IgD-negative memory B cell (primary cell): Measurements from ENCODE around the gene IRAK1. TPM values are rescaled to one million over a fixed set of nuclear protein-coding genes. Genes with fewer than 3 reads are reported as not detected.

Source experiments
- H3K27ac Mint-ChIP-seq, 3 donors: one replicate each; pipeline ENCODE4 v1.8.0; 2020 to 2022; ENCODE audit warnings: mild to moderate bottlenecking in 3 of 3, mixed read lengths in 3 of 3, moderate library complexity in 1 of 3
- H3K27me3 Mint-ChIP-seq: one replicate; pipeline ENCODE4 v1.8.0; 2021; ENCODE audit warnings: mixed read lengths
- H3K36me3 Mint-ChIP-seq: one replicate; pipeline ENCODE4 v1.8.0; 2020; ENCODE audit warnings: mild to moderate bottlenecking, mixed read lengths
- H3K4me1 Mint-ChIP-seq, 3 donors: one replicate each; pipeline ENCODE4 v1.8.0; 2020 to 2022; ENCODE audit warnings: mixed read lengths in 3 of 3, mild to moderate bottlenecking in 1 of 3
- H3K4me3 Mint-ChIP-seq, 4 donors: one replicate each; pipeline ENCODE4 v1.8.0; 2020 to 2022; ENCODE audit warnings: mild to moderate bottlenecking in 4 of 4, mixed read lengths in 4 of 4, moderate library complexity in 3 of 4
- H3K9me3 Mint-ChIP-seq, 3 donors: one replicate each; pipeline ENCODE4 v1.8.0; 2020 to 2021; ENCODE audit warnings: mixed read lengths in 3 of 3, mild to moderate bottlenecking in 1 of 3
- polyA plus RNA-seq: library from polyadenylated mRNA; unstranded; fragments of 300-500 nt; fragmentation: Illumina TruSeq; gene quantifications from one replicate; pipeline ENCODE4 v1.2.3, GENCODE V29; 2021

Gene IRAK1
- polyA plus RNA-seq, 1 donor from 2014 or later = 110 TPM

DNA sequence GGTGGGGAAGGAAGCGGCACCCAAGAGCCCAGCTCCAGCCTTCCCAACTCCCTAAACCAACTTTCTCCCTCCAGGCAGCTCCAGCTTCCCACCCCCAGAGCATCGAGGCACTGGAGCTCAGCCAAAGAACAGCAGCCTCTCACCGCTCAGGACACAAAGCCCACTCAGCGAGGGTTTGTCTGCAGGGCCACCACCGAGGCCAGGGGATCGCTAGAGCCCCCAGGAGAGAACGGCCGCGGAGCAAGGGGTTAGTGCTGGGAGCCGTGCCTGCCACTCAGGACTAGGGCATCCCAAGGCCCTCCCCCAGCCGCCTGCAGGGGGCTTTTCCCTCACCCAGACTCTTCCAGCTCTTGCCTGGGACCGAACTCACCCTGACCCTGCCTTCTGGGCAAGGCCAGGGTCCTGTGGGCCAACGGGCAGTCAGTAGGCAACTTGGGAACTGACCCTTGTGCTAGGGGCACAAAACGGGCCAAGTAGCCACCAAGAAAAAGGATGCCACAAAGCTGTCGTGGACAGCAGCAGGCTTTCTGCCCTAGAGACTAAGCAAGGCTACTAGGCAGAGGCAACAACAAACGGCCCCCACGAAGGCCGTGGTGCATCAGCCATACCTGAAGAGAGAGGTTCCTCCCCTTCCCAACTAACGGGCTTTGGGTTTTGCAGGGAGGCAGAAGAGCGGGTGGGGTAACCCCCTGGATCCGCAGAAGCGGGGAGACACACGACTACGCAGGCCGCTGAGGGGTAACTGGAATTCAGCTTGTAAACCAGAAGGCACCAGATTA is 50.4 kb downstream of the IRAK1 start:
- H3K9me3 Mint-ChIP-seq = no peaks in the 10 kb centered on the region

GRCh38 chrX:153968754-153969124 is 51.0 kb downstream of the IRAK1 start:
- peaks cover 16 to 31% (median 27%) of the 10 kb centered on the region in 3 donors for H3K4me1 Mint-ChIP-seq
- H3K27me3 Mint-ChIP-seq = no peaks in the 10 kb centered on the region
- no peaks in the 10 kb centered on the region for H3K36me3 Mint-ChIP-seq
- peak overlapping the region in 2 of 3 donors; percentile 70 to 77 for H3K27ac Mint-ChIP-seq
- peak overlapping the region; percentile 90 to 100 (median 100) for H3K4me3 Mint-ChIP-seq
- H3K9me3 Mint-ChIP-seq = no peaks in the 10 kb centered on the region

More for the DNA sequence above, 50.4 kb downstream of the IRAK1 start:
- Mint-ChIP-seq H3K36me3 (no peaks in the 10 kb centered on the region), H3K27me3 (no peaks in the 10 kb centered on the region), H3K4me1 (peaks cover 16 to 34% (median 29%) of the 10 kb centered on the region in 3 donors), H3K27ac (peak overlapping the region; percentile 40 to 88 (median 70)), H3K4me3 (peak overlapping the region; percentile 91 to 100 (median 100))

DNA sequence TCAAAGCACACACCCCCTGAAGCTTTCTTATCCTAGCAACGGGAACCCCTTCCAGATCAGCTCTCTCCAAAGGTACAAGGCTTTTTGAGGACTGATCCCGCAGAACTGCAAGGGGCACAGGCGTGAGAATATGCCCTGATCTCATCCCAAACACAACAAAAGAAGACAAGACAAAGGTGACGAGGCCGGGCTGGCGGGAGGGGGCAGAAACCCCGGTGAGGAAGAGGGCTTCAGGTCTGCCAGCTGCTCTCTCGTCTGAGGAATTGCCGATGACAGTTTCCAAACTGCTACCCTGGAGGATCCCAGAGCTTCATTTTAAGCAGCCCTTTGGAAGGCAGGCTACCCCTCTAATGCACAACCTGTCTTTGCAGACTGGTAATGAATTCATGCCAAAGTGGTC is 51.4 kb downstream of the IRAK1 start:
- H3K36me3 Mint-ChIP-seq = no peaks in the 10 kb centered on the region
- no peaks in the 10 kb centered on the region for H3K27me3 Mint-ChIP-seq
- H3K4me1 Mint-ChIP-seq = peaks cover 16 to 27% (median 27%) of the 10 kb centered on the region in 3 donors
- no peaks in the 10 kb centered on the region for H3K9me3 Mint-ChIP-seq
- peak overlapping the region; percentile 70 to 93 (median 72) for H3K27ac Mint-ChIP-seq
- peak overlapping the region; percentile 90 to 100 (median 100) for H3K4me3 Mint-ChIP-seq

- H3K27ac Mint-ChIP-seq = peak overlapping the region; percentile 70 to 93 (median 72)
- peak overlapping the region; percentile 90 to 100 (median 100) for H3K4me3 Mint-ChIP-seq
- H3K36me3 Mint-ChIP-seq = no peaks in the 10 kb centered on the region
- H3K27me3 Mint-ChIP-seq = no peaks in the 10 kb centered on the region
- no peaks in the 10 kb centered on the region for H3K9me3 Mint-ChIP-seq
- H3K4me1 Mint-ChIP-seq = peaks cover 20 to 27% (median 24%) of the 10 kb centered on the region in 3 donors
These were observed 52.0 kb downstream of the IRAK1 start for GRCh38 chrX:153967536-153968224.

DNA sequence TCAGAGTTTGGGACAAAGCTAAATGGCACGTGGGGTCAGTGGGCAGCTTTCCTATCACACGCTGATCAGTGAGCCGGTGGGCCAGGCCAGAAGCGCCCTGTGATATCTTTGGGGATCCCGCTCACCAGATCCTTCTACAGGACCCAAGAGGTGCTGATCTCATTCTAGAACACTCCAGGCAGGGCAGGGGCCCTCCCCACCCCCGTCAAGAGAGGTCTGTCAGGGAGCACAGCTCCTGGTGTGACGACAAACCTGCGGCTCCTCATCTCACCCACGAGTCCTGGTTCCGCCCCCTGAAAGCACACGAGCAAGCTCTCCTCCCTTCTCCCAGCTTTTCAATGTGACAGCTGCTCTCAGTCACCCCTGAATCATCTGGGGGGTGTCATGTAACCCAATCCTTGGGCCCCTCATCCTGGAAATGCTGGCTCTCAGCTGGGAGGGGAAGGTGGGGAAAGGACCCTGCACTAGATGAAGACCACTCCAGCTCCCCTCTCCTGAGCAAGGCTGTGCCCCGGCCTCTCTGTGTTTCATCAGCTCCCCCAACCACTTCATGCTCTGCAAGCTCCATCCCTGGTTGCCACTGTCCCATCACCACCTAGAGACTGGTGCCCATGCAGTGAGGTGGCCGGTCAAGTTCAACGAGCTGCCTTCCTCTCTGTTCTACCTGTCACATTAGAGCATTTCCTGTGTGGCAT is 52.7 kb downstream of the IRAK1 start:
- Mint-ChIP-seq H3K27me3 (no peaks in the 10 kb centered on the region), H3K36me3 (no peaks in the 10 kb centered on the region), H3K9me3 (no peaks in the 10 kb centered on the region), H3K4me3 (peak overlapping the region; percentile 90 to 100 (median 100)), H3K27ac (peak overlapping the region; percentile 70 to 93 (median 72)), H3K4me1 (peaks cover 21 to 27% (median 24%) of the 10 kb centered on the region in 3 donors)

DNA sequence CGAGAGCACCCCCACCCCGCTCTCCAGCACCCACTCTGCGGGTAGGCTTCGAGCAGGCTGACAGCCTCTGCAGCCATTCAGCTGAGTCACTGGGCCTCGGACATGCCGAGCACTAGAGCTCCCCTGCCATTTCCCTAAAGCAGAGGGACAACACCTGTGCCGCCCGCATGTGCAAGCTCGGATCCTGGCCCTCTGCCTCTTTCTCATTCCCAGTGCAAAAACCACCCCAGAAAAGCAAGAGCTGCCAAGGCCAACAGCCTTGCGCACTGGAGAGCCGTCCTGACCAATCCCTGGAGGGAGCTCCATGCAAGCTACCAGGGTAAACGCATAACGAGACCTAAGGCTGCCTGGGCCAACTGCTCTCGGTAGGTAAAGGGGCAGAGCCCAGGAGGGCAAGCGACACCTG is 53.4 kb downstream of the IRAK1 start:
- Mint-ChIP-seq H3K27me3 (no peaks in the 10 kb centered on the region), H3K27ac (peak overlapping the region; percentile 47 to 70 (median 67)), H3K4me3 (peak overlapping the region in 2 of 4 donors; percentile 70 to 99), H3K9me3 (no peaks in the 10 kb centered on the region), H3K4me1 (peaks cover 21 to 27% (median 24%) of the 10 kb centered on the region in 3 donors), H3K36me3 (no peaks in the 10 kb centered on the region)

GRCh38 chrX:153965406-153965805 is 54.3 kb downstream of the IRAK1 start:
- Mint-ChIP-seq H3K36me3 (no peaks in the 10 kb centered on the region), H3K4me1 (peaks cover 21 to 27% (median 24%) of the 10 kb centered on the region in 3 donors), H3K4me3 (peak overlapping the region in 1 of 4 donors; percentile 65), H3K9me3 (no peaks in the 10 kb centered on the region), H3K27me3 (no peaks in the 10 kb centered on the region), H3K27ac (peak overlapping the region; percentile 64 to 87 (median 70))

DNA sequence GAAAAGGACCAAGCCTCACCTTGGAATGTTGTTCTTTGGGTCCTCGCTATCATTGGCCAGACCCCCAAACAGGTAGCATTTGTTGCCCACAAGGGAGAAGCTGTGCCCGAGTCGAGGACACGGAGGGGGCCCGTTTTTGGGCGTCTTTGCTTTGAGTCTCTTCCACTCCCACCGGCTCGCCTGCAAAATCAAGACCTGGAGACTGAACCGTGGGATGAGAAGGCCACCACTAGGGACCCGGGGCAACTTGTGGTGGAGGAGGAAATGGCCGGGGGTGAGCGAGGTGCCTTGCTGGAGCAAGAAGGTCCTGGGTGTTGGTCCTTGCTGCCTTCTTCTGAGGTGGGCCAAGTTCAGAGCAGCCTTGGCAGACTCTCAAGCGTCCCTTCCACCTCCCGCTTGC is 55.6 kb downstream of the IRAK1 start:
- no peaks in the 10 kb centered on the region for H3K9me3 Mint-ChIP-seq
- no peaks in the 10 kb centered on the region for H3K27me3 Mint-ChIP-seq
- H3K4me3 Mint-ChIP-seq = no peak overlapping the region
- H3K27ac Mint-ChIP-seq = peak overlapping the region in 1 of 3 donors; percentile 35
- H3K36me3 Mint-ChIP-seq = no peaks in the 10 kb centered on the region
- peaks cover 16 to 22% (median 21%) of the 10 kb centered on the region in 3 donors for H3K4me1 Mint-ChIP-seq

- peak overlapping the region in 1 of 3 donors; percentile 35 for H3K27ac Mint-ChIP-seq
- no peaks in the 10 kb centered on the region for H3K36me3 Mint-ChIP-seq
- H3K4me1 Mint-ChIP-seq = peaks cover 16 to 22% (median 21%) of the 10 kb centered on the region in 3 donors
- H3K27me3 Mint-ChIP-seq = no peaks in the 10 kb centered on the region
- H3K4me3 Mint-ChIP-seq = peak overlapping the region in 1 of 4 donors; percentile 35
- H3K9me3 Mint-ChIP-seq = no peaks in the 10 kb centered on the region
These were observed 56.2 kb downstream of the IRAK1 start for GRCh38 chrX:153963546-153963945.

DNA sequence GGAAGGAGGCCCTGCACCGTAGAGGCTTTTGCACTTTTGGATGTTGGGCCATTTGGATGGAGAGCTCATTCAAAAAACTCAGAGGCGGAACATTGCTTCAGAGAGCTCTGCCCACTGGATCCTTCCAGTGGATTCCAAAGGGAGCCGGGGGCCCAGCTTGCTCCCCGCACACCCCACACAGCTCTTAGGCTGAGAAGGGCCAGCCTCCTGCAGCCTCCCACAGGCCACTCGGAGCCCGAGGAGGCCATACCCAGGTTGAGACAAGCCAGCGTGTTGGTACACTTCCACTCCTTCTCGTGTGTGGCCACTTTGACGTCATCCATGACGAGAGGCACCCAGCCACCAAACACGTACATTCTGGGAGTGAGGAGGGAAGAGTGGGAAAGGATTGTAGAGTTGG is 58.4 kb downstream of the IRAK1 start:
- Mint-ChIP-seq H3K27ac (no peak overlapping the region), H3K4me1 (peaks cover 5 to 8% (median 8%) of the 10 kb centered on the region in 3 donors), H3K27me3 (no peaks in the 10 kb centered on the region), H3K9me3 (no peaks in the 10 kb centered on the region), H3K4me3 (peak overlapping the region in 1 of 4 donors; percentile 53), H3K36me3 (peaks cover 3% of the 10 kb centered on the region)

DNA sequence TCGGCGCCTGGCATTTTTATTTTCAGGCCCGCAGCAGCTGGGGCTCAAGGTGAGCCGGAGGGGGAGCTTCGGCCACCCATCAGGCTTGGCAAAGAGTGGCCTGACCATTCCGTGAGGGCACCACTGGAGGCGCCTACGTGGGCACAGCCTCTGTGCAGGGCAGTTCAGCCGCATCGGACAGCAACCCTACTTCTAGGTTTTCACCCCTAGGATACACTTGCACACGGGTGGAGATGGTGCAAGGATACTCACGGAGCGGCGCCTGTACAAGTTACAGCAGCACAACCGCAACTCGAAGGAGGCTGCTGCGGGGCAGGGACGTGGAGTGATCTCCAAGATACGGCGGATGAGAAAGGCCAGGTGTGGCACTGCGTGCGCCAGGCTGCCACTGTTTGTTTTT is 58.9 kb downstream of the IRAK1 start:
- Mint-ChIP-seq H3K4me3 (peak overlapping the region in 1 of 4 donors; percentile 53), H3K27me3 (no peaks in the 10 kb centered on the region), H3K9me3 (no peaks in the 10 kb centered on the region), H3K36me3 (peaks cover 3% of the 10 kb centered on the region), H3K4me1 (peaks cover 4 to 5% (median 4%) of the 10 kb centered on the region in 3 donors), H3K27ac (no peak overlapping the region)

Other genes starting within 250 kb of the IRAK1 start
- gene SRPK3, start 238.9 kb downstream of the IRAK1 start, polyA plus RNA-seq = not detected
- 104 TPM for gene IDH3G, start 225.5 kb downstream of the IRAK1 start, polyA plus RNA-seq
- gene SSR4, start 225.2 kb downstream of the IRAK1 start, polyA plus RNA-seq = 395 TPM
- gene PDZD4, start 189.4 kb downstream of the IRAK1 start, polyA plus RNA-seq = 0.15 TPM
- gene L1CAM, start 133.7 kb downstream of the IRAK1 start, polyA plus RNA-seq = 1.8 TPM
- gene AVPR2, start 115.2 kb downstream of the IRAK1 start, polyA plus RNA-seq = not detected
- 123 TPM for gene ARHGAP4, start 93.6 kb downstream of the IRAK1 start, polyA plus RNA-seq
- 91.4 TPM for gene NAA10, start 84.9 kb downstream of the IRAK1 start, polyA plus RNA-seq
- 1.2 TPM for gene RENBP, start 75.3 kb downstream of the IRAK1 start, polyA plus RNA-seq
- gene HCFC1, start 48.1 kb downstream of the IRAK1 start, polyA plus RNA-seq = 12.2 TPM
- 7.1 TPM for gene TMEM187, start 47.1 kb downstream of the IRAK1 start, polyA plus RNA-seq
- gene MECP2, start 77.8 kb upstream of the IRAK1 start, polyA plus RNA-seq = 20.0 TPM
- not detected for gene OPN1LW, start 124.3 kb upstream of the IRAK1 start, polyA plus RNA-seq
- gene OPN1MW, start 162.7 kb upstream of the IRAK1 start, polyA plus RNA-seq = not detected
- not detected for gene OPN1MW2, start 199.9 kb upstream of the IRAK1 start, polyA plus RNA-seq
- gene OPN1MW3, start 237.7 kb upstream of the IRAK1 start, polyA plus RNA-seq = not detected